ENCODE measurements around the gene BTBD16.
A peak's percentile ranks its signal among the peaks of the same experiment; 100 is the strongest.

BTBD16 gene

DNA sequence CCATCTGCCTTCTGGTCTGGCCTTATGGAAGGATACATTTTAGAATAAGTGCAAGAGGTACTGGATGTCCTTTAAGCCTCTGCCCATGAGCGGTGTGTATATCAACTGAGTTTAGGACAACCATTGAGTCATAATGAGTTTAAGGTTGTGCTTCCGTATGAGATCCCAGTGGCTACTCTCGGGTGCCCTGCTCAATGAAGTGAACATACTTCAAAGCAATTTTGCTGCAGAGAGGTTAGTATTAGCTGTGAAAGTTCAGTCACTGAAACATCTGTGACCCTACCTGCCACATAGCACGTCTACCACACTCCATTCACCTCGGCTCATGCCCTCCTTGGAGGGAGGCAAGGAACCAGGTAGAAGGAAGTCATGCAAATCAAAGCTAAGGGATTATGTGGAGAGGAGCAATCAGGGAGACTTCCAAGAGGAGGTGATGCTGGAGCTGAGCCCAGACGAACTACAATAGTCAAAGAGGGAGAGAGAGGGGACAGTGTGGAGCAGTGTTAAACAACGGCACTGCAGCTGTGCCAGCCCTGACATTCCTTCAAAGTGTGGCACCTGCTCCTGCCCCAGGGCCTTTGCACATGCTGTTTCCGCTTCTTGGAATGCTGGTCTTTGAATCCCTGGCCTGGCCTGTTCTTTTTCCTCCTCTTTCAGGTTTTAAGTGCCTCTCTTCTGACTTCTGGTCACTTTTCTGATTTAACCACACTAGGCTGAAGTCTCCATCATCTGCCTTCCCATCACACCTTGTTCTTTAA is 25.4 kb downstream of the BTBD16 start:
- no peak for DNase-seq

- DNase-seq, result no peak
These were observed 26.5 kb downstream of the BTBD16 start for GRCh38 chr10:122297583-122297982.

DNA sequence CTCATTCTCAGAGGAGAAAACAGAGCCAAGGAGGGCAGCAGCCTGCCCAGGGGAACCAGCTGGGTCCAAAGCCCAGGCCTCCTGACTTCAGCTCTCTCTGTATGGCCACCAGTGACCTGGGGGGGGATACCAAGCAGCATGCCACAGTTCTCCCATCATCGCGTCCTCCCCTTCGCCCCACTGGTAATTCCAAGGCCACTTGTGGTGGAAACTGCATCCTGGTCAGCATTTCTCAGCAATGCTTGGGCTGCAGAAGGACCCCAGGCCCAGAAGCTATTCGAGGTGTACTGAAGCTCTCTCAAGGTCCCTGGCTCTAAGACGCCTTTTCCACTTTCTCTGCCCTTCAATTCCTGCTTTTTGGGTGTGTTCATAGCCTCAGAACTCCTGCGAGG is 27.1 kb downstream of the BTBD16 start:
- DNase-seq, result no peak

DNA sequence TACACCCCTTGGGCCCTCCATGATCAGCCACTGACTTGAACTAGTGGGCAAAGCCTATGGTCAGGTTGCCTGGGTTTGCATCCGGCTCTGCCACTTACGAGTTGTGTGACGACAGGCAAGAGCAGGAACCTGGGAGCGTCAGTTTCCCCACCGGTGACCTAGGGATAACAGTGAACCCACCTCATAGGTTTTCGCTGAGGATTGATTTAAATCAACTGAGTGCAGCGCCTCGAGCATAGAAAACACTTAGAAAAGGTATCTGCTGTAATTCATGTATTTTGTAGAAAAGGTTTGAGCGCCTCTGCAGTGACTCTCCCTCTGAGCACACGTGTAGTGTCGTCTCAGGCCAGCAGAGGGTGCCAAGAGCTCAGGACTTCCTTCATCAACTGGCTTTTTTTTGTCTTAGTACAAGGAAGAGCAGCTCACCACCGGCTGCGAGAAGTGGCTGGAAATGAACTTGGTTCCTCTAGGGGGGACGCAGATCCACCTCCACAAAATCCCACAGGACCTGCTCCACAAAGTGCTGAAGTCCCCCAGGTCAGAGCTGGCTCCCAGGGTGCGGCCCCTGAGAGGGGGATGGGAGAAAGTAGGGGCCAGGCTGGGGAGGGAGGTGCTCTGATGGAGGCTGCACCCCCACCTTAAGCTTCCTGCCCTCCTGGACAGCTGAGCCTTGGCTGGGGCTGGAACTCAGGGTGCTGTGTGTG is 27.7 kb downstream of the BTBD16 start:
- peak; percentile 65 for DNase-seq

DNA sequence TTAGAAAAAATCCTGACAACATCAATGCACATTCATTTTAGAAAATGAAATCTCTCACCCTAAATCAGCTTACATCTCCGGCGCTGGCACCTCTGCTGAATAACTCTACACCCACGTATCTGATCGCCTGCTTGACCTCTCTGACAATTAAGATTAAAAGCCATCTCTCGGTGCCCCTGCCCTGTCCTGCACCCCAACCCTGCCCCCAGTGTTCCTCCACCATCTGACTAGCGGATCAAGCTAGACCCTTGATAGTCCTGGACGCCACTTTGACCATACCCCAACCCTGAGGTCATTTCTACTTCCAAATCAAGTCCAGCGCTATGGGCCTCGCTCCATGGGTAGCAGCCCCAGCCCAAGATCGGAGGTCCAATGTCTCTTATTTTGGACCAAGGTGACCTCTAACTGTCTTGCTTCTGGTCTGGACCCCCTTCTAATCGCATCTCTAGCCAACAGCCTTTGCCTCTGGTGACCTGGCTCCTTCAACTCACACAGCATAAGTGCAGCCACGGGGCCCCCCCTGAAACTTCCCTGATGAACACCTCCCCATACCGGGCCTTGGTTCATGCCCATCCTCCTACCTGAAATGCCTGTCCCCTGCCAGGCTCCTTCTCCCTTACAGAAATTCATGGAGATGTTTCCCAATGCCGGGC is 28.5 kb downstream of the BTBD16 start:
- DNase-seq, result no peak

GRCh38 chr10:122301055-122301810 is 30.1 kb downstream of the BTBD16 start:
- no peak for DNase-seq

- no peak for DNase-seq
These were observed 30.7 kb downstream of the BTBD16 start for GRCh38 chr10:122301811-122302115.

DNA sequence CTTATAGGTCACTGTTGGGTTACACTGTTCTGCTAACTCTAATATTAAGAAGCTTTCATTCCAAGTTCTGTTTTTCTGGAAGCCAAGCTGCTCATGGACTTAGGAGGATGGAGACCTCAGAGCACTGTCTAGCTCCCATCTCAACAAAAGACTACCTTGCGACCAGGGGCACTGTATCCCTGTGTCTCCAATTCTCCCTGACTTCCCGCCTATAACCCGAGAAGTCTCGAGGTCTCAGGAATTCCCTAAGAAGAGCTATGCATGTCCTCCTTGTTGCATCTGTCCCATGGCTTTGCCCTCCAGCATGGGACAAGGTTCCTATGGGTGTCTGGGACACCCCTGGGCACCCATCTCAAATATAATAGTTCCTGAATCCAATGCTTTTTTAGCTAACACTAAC is 31.2 kb downstream of the BTBD16 start:
- no peak for DNase-seq

DNA sequence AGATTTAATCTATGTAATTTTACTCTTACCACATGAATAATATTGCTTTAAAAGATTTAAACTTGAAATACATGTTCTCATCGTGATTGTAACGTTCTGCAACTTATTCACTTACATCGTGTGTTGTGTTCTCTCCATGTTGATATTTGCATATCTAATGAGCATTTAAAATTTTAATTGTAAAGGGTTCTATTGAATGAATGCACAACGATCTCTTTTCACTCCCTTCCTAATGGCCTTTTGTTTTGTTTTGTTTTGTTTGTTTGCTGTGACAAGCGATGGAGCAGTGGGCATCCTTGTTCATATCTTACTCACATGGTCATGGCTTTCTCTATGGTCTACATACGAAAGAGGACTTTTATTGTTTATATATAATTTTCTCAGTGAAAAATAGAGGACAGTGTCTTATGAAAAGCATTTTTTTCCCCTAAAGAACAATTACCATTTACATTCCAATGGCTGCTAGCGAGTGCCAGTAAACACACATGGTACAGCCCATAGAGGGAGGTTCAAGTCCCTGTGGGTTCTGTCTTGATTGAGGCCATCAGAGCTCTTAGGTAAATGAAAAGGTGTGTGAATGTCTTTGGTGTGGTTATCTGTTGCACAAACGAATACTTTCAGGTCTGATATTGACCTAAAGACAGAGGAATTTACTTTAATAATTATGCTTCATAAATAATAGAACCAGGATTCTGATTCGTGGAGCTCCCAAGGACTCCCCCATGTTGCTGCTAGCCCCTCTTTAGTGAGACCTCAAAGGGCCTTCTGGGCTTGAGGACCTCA is 32.4 kb downstream of the BTBD16 start:
- no peak for DNase-seq

DNA sequence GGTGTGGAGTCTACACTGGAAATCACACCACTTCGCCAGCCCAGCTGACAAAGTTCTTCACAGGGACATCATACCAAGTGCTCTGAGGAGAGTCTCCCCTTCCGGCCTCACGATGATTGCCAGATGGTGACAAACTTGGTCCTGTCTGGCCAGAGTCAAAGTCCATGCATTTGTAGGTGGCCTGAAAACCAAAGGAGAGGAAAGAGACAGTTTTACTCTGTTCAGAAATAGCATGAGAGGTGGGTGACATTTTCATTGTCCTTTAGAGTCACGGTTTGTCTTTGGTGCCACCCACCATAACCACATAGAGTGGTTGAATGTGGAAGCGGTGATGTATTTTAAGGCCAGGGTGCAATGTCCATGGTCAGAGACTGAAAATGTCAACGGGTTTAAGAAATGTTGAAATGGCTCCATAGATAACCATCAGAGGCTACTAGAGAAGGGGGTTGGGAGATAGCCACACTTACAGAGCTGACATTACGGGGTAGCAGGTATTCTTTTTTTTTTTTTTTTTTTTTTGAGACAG is 33.0 kb downstream of the BTBD16 start:
- DNase-seq, result no peak

GRCh38 chr10:122306282-122306681 is 35.2 kb downstream of the BTBD16 start:
- DNase-seq, result no peak

DNA sequence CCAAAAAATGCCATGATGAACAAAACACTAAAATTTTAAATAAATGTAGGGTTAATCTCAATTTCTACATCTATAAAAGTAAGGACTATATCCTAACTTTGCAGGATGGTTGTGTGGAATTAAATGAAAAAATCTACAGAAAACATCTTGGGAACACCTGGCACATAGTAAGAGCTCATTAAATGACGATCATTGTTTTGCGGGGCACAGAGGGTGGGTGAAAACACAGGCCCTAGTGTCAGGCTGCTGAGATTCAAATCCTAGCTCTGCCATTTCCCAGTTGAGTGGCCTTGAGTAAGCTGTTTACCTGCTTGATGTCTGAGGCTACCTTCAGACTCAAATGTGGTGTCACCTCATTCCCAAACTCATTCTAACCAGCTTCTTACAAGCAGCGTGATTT is 35.6 kb downstream of the BTBD16 start:
- DNase-seq, result no peak

DNA sequence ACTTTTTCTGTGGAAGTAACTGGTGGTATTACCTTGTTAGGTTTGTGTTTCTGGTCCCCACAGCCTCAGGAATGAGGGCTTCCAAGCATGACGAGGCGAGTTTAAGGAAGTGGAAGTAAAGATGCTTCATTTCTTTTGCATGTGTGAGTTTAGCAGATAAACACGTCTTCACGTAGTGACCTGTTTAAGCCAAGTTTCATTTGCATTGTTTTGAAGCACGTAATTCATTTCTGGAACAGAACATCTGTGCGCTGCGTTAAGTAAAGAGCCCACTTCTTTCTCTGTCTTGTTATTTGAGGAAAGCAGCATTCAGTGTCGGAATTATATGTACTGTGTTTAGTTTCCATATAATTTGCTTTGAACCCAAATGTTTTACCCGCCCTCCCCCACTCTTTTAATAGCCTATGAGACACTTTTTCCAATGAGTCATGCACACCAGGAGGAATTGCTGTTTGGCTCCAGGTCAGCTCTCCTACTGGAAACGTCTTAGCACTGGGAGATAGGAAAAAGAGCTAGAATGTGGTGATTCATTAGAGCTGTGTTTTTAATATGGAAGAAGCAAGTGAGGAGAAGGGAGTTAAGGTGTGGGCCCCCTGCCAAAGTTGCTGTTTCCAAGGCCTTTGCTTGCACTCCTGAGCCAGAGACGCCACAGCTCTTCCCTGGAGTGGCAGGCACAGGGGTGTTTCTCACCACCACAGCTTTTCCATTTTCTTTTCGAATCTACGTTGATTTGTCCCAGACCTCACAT is 36.7 kb downstream of the BTBD16 start:
- DNase-seq, result no peak

DNA sequence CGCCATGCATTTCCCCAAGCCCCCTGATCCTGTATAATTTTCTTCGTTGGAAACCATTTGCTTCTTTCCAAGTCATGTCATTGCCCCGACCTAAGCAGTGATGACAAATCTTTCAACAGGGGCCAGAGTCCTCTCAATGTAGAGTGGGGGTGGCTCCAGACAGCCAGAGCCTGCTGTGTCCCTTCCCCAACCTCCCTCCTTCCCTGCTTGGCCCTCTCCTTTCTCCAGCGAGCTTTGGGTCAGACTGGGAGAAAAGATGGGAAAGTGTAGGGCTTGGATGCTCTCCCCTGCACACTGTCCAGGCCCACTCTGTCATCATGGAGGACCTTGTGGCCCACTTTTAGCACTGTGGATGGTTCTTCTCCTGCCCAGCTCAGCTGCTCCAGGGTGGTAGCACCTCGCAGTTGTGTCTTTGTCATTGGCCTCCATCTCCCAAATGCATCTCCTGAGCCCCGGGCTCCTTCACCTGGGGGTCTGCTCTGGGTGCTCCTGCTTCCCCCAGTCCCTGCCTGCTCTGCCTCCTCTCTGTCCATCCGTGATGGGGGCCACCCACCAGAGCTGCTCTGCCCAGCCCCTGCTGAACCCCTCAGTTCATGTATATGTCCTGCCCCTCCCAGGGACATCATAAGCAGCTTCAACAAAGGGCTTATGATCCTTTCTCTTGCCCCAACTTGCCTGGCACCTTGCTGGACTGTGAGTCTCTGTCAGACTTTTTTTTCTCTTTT is 37.5 kb downstream of the BTBD16 start:
- no peak for DNase-seq

- DNase-seq, result no peak
These were observed 39.4 kb downstream of the BTBD16 start for GRCh38 chr10:122310311-122311050.

DNA sequence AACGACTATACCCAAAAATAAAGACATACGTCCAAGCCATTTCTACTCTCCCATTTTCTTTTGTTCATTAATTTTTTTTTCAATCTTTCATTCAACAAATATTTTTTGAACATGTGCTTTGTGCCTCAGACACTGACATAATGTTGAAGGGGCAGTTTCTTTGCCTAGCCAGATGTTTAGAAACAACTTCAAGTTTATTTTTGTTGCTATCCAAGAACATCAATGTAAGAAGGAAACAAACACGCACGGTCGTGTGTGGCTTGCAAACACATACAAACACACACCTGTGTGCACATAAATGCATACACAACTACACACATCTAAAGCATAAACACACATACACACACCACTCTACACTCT is 39.9 kb downstream of the BTBD16 start:
- no peak for DNase-seq

- no peak for DNase-seq
These were observed 40.6 kb downstream of the BTBD16 start for GRCh38 chr10:122311716-122312115.

- no peak for DNase-seq
These were observed 45.3 kb downstream of the BTBD16 start for GRCh38 chr10:122316224-122316884.

- no peak for DNase-seq
These were observed 50.9 kb downstream of the BTBD16 start for GRCh38 chr10:122321960-122322359.

- no peak for DNase-seq
These were observed 52.1 kb downstream of the BTBD16 start for GRCh38 chr10:122323189-122323588.

All from CD4-positive, alpha-beta T cell treated with Interleukin-10 for 1 hour (primary cell).